ENCODE data around the gene TPPP2.

Gene TPPP2

DNA sequence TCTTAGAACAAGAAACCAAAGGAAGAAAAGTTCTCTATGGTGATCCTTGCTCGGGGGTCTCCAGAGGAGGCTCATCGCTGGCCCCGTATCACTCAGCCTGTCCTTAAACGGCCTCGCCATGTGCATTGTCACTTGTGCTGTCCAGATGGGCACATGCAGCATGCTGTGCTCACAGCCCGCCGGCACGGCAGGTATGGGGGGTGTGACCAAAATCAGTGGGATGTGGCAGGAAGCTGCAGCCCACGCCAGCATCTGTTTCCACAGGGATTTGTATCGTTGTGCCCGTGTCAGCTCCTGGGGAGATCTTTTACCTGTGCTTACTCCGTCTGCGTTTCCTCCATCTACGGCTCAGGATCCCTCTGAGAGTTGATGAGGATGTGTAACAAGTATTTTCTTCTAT lies 33.5 kb upstream of the TPPP2 start:
- ChIA-PET CTCF (interaction anchor here (0.8 to 5.4 kb wide), 2 partner anchors 18 to 26 kb away, joined by 4 to 35 read pairs; no protein-coding TSS in a partner anchor), POLR2A (interaction anchor here (1.0 kb wide), 1 partner anchor 26 kb away, joined by 3 read pairs; no protein-coding TSS in a partner anchor)
- TF ChIP-seq, protein P1, sequence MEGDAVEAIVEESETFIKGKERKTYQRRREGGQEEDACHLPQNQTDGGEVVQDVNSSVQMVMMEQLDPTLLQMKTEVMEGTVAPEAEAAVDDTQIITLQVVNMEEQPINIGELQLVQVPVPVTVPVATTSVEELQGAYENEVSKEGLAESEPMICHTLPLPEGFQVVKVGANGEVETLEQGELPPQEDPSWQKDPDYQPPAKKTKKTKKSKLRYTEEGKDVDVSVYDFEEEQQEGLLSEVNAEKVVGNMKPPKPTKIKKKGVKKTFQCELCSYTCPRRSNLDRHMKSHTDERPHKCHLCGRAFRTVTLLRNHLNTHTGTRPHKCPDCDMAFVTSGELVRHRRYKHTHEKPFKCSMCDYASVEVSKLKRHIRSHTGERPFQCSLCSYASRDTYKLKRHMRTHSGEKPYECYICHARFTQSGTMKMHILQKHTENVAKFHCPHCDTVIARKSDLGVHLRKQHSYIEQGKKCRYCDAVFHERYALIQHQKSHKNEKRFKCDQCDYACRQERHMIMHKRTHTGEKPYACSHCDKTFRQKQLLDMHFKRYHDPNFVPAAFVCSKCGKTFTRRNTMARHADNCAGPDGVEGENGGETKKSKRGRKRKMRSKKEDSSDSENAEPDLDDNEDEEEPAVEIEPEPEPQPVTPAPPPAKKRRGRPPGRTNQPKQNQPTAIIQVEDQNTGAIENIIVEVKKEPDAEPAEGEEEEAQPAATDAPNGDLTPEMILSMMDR (tag by site-specific recombination; IDR thresholded peaks at IDR 0.05): no peak
- no peak for TF ChIP-seq ZNF549 (tag by site-specific recombination; IDR thresholded peaks at IDR 0.05)
- TF ChIP-seq ZNF777 (tag by site-specific recombination; IDR thresholded peaks at IDR 0.05; ENCODE audit: borderline replicate concordance): no peak
- TF ChIP-seq MYNN (tag by site-specific recombination; IDR thresholded peaks at IDR 0.05; ENCODE audit: borderline replicate concordance): no peak
- no peak for TF ChIP-seq ZFP3 (tag by site-specific recombination; IDR thresholded peaks at IDR 0.05; ENCODE audit: low read depth)
- no peak for TF ChIP-seq ZNF302 (tag by site-specific recombination; IDR thresholded peaks at IDR 0.05; ENCODE audit: low read depth)
- no peak for TF ChIP-seq ZNF629 (tag by site-specific recombination; IDR thresholded peaks at IDR 0.05)
- no peak for TF ChIP-seq ZNF837 (tag by site-specific recombination; IDR thresholded peaks at IDR 0.05)
- no peak for TF ChIP-seq ZNF311 (tag by site-specific recombination; IDR thresholded peaks at IDR 0.05; ENCODE audit: borderline replicate concordance)
- TF ChIP-seq ZSCAN4 (tag by site-specific recombination; IDR thresholded peaks at IDR 0.05): no peak
- TF ChIP-seq MZF1 (tag by site-specific recombination; IDR thresholded peaks at IDR 0.05; ENCODE audit: borderline replicate concordance): no peak
- TF ChIP-seq ZNF18 (tag by site-specific recombination; IDR thresholded peaks at IDR 0.05): no peak
- Histone ChIP-seq H3K27ac (ENCODE audit: extremely low read depth, low read depth, low read length) (no peak overlapping the region), H3K36me3 (ENCODE audit: control insufficient read depth in 2 of 2, insufficient read depth in 1 of 2, low read length in 2 of 2) (peaks cover 55 to 64% of the 10 kb centered on the region in 2 experiments), H3K4me3 (ENCODE audit: low read depth, low read length) (no peak overlapping the region), H3K4me1 (ENCODE audit: control insufficient read depth, insufficient read depth, low read length) (no peaks in the 10 kb centered on the region), H3K9me3 (ENCODE audit: control insufficient read depth, insufficient read depth, low read depth, low read length) (no peaks in the 10 kb centered on the region)

DNA sequence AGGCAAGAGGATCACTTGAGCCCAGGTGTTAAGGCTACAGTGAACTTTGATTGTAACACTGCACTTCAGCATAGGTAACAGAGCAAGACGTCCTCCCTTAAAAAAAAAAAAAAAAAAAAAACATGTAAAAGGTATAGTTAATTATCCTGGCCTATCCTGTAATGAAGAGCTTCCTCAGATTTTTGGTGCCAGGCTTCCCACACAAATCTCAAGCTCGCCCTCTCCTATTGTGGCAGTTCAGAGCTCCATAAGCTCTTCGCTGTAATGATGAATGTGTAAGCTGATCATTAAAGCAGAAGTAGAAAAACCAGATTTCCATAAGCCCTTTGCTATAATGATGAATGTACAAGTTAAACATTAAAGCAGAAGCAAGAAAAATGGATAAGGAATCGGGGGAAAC lies 32.9 kb upstream of the TPPP2 start:
- Histone ChIP-seq H3K4me1 (ENCODE audit: control insufficient read depth, insufficient read depth, low read length) (no peaks in the 10 kb centered on the region), H3K36me3 (ENCODE audit: control insufficient read depth in 2 of 2, insufficient read depth in 1 of 2, low read length in 2 of 2) (peaks cover 54 to 59% of the 10 kb centered on the region in 2 experiments), H3K9me3 (ENCODE audit: control insufficient read depth, insufficient read depth, low read depth, low read length) (no peaks in the 10 kb centered on the region), H3K27ac (ENCODE audit: extremely low read depth, low read depth, low read length) (no peak overlapping the region), H3K4me3 (ENCODE audit: low read depth, low read length) (no peak overlapping the region)
- ChIA-PET CTCF (interaction anchor here (0.9 to 5.4 kb wide), 4 partner anchors 8 to 138 kb away, joined by 3 to 35 read pairs (median 5); no protein-coding TSS in a partner anchor), POLR2A (interaction anchor here (1.0 kb wide), 1 partner anchor 26 kb away, joined by 3 read pairs; no protein-coding TSS in a partner anchor)
- no peak for TF ChIP-seq ZNF391 (tag by site-specific recombination; IDR thresholded peaks at IDR 0.05; ENCODE audit: borderline replicate concordance, low read depth)
- no peak for TF ChIP-seq ZFP69B (tag by site-specific recombination; IDR thresholded peaks at IDR 0.05)
- no peak for TF ChIP-seq ZNF76 (tag by site-specific recombination; IDR thresholded peaks at IDR 0.05; ENCODE audit: borderline replicate concordance, low read depth)
- TF ChIP-seq ZNF521 (tag by site-specific recombination; IDR thresholded peaks at IDR 0.05): no peak
- no peak for TF ChIP-seq MZF1 (tag by site-specific recombination; IDR thresholded peaks at IDR 0.05; ENCODE audit: borderline replicate concordance)
- TF ChIP-seq, protein P2, sequence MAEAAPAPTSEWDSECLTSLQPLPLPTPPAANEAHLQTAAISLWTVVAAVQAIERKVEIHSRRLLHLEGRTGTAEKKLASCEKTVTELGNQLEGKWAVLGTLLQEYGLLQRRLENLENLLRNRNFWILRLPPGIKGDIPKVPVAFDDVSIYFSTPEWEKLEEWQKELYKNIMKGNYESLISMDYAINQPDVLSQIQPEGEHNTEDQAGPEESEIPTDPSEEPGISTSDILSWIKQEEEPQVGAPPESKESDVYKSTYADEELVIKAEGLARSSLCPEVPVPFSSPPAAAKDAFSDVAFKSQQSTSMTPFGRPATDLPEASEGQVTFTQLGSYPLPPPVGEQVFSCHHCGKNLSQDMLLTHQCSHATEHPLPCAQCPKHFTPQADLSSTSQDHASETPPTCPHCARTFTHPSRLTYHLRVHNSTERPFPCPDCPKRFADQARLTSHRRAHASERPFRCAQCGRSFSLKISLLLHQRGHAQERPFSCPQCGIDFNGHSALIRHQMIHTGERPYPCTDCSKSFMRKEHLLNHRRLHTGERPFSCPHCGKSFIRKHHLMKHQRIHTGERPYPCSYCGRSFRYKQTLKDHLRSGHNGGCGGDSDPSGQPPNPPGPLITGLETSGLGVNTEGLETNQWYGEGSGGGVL (tag by site-specific recombination; IDR thresholded peaks at IDR 0.05): no peak
- no peak for TF ChIP-seq ZNF2 (tag by site-specific recombination; IDR thresholded peaks at IDR 0.05)
- TF ChIP-seq, protein P3, sequence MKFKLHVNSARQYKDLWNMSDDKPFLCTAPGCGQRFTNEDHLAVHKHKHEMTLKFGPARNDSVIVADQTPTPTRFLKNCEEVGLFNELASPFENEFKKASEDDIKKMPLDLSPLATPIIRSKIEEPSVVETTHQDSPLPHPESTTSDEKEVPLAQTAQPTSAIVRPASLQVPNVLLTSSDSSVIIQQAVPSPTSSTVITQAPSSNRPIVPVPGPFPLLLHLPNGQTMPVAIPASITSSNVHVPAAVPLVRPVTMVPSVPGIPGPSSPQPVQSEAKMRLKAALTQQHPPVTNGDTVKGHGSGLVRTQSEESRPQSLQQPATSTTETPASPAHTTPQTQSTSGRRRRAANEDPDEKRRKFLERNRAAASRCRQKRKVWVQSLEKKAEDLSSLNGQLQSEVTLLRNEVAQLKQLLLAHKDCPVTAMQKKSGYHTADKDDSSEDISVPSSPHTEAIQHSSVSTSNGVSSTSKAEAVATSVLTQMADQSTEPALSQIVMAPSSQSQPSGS (tag by site-specific recombination; IDR thresholded peaks at IDR 0.05; ENCODE audit: low read depth): no peak
- no peak for TF ChIP-seq ZNF658 (tag by site-specific recombination; IDR thresholded peaks at IDR 0.05)
- TF ChIP-seq ZBTB44 (tag by site-specific recombination; IDR thresholded peaks at IDR 0.05): no peak
- TF ChIP-seq ZSCAN16 (tag by site-specific recombination; IDR thresholded peaks at IDR 0.05): no peak
- TF ChIP-seq ZNF311 (tag by site-specific recombination; IDR thresholded peaks at IDR 0.05; ENCODE audit: borderline replicate concordance): no peak
- TF ChIP-seq ZSCAN18 (tag by site-specific recombination; IDR thresholded peaks at IDR 0.05): no peak
